ENCODE results near the gene OTOG.

OTOG gene

DNA sequence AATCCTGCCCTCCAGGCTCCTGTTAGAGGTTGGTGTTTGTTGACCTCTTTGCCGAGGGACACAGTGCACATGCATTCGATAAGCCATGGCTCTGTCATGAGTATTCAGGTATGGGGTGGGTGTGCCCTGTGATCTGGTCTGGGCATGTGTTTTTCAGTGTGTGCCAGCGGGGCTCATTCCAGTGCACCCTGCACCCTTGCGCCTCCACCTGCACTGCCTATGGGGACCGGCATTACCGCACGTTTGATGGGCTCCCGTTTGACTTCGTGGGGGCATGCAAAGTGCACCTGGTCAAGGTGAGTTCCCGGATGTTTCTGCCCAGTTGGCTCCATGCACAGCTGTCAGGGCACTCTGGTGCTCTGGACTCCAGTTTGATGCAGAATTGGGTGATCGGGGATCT is 44.2 kb downstream of the OTOG start:
- no peak for DNase-seq (ENCODE audit: low read depth in 1 of 2, low spot score in 1 of 2)
- in situ Hi-C loops (cut with HindIII; ENCODE audit: low pct_unique_long_range_greater_than_20kb, low sequenced_read_pairs), result no loop called here

GRCh38 chr11:17593466-17594245 is 46.6 kb downstream of the OTOG start:
- no peak for TF ChIP-seq JUND (IDR thresholded peaks at IDR 0.05; ENCODE audit: low read depth)
- no peak for DNase-seq (ENCODE audit: low read depth in 1 of 2, low spot score in 1 of 2)
- in situ Hi-C loops (cut with HindIII; ENCODE audit: low pct_unique_long_range_greater_than_20kb, low sequenced_read_pairs), result no loop called here

More for the DNA sequence above, 44.2 kb downstream of the OTOG start:
- no peak for TF ChIP-seq JUND (IDR thresholded peaks at IDR 0.05; ENCODE audit: low read depth)

DNA sequence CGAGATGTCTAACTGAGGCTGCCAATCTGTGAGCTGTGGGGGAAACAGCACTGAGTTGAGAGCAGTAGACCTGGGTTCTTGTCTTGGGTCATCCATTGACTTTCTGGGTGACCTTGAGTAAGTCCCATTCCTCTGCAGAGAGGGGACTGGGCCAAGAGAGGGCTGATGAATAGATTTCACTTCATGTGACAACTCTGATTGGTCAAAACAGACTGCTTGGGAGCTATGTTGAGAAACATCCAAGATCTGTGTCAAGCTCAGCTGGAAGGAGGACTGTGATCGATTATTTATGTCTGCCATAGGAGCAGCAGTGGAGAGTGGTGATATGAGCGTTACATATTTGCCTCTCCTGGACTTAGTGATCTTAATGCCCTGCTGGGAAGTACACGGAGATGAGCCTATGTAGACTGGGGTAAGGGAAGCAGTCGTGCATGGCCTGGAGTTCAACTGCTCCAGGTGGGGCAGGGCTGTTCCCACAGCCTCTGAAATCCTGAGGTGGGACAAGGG is 47.7 kb downstream of the OTOG start:
- no peak for TF ChIP-seq JUND (IDR thresholded peaks at IDR 0.05; ENCODE audit: low read depth)
- no peak for DNase-seq (ENCODE audit: low read depth in 1 of 2, low spot score in 1 of 2)
- in situ Hi-C loops (cut with HindIII; ENCODE audit: low pct_unique_long_range_greater_than_20kb, low sequenced_read_pairs), result no loop called here

GRCh38 chr11:17595526-17596309 is 48.7 kb downstream of the OTOG start:
- TF ChIP-seq JUND (IDR thresholded peaks at IDR 0.05; ENCODE audit: low read depth), result no peak
- in situ Hi-C loops (cut with HindIII; ENCODE audit: low pct_unique_long_range_greater_than_20kb, low sequenced_read_pairs), result no loop called here
- no peak for DNase-seq (ENCODE audit: low read depth in 1 of 2, low spot score in 1 of 2)

DNA sequence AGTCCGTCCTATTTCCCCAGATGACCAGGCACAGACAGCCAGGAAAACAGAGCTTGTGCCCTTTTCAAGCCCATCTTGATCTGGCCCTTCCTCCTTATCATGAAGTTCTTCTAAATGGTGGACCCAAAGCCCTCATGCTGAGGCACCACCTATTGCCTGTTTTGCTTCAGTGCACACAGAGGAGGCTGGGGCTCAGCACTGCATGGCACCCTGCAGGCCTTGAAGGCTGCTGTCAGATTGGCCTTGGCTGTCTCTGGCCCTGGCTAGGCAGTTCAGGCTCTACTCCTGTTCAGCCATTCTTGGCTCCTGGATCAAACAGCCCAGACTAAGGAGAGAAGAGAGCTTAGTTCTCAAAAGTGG is 49.2 kb downstream of the OTOG start:
- no peak for DNase-seq (ENCODE audit: low read depth in 1 of 2, low spot score in 1 of 2)
- in situ Hi-C loops (cut with HindIII; ENCODE audit: low pct_unique_long_range_greater_than_20kb, low sequenced_read_pairs), result no loop called here
- no peak for TF ChIP-seq JUND (IDR thresholded peaks at IDR 0.05; ENCODE audit: low read depth)

GRCh38 chr11:17596711-17597110 is 49.7 kb downstream of the OTOG start:
- in situ Hi-C loops (cut with HindIII; ENCODE audit: low pct_unique_long_range_greater_than_20kb, low sequenced_read_pairs), result no loop called here
- DNase-seq (ENCODE audit: low read depth in 1 of 2, low spot score in 1 of 2), result no peak
- TF ChIP-seq JUND (IDR thresholded peaks at IDR 0.05; ENCODE audit: low read depth), result no peak

DNA sequence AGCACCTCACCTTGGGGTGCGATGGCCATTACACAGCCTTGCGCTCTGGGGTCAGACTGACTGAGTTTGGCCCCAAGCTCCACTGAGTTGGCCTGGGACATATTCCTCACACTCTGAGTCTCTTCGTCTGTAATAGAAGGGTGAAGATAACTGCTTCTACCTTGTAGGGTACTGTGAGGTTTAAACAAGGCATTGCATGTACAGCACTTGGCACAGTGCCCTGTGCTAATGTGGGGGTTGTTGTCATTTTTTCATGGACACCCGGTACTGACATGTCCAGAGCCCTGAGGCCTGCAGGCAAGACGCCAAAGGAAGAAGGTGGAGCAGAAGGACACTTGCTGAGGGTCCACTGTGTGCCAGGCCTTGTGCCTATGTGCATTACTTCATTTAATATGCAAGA is 50.7 kb downstream of the OTOG start:
- in situ Hi-C loops (cut with HindIII; ENCODE audit: low pct_unique_long_range_greater_than_20kb, low sequenced_read_pairs), result no loop called here
- no peak for TF ChIP-seq JUND (IDR thresholded peaks at IDR 0.05; ENCODE audit: low read depth)
- DNase-seq (ENCODE audit: low read depth in 1 of 2, low spot score in 1 of 2), result no peak

DNA sequence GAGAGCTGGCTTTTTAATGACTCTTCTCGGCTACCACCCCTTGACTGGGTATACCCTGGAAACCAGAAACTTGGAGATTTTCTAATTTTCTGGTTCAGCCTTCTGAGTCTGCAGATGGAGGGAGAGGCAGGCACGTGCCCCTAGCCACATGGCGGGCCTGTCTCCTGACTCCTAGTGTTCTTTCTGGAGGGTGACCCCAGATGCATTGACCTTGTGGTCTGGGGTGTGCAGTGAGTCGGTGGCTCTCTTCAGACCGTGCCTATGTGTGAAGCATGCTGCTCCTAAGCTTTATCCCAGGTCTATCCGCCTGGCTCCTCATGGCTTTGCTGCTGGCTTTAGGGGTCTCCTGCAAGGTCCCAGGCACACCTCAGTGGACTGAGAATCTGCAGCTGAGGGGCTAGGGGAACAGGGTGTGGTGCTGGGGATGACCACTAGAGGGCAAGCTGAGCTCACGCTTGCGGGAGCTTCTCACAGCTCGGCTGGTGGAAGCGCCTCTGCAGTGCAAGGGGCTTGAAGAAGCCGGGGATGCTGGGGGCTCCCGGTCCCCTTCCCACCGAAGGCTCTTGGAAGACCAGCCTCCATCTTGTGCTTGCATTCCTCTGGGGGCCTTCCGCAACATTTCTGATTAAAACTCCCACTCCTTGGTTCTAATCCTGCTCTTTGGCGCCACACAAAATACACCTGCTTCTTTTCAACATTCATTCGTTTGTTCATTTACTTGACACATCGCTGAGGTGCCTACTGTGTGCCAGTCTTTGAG is 51.8 kb downstream of the OTOG start:
- in situ Hi-C loops (cut with HindIII; ENCODE audit: low pct_unique_long_range_greater_than_20kb, low sequenced_read_pairs), result no loop called here
- DNase-seq (ENCODE audit: low read depth in 1 of 2, low spot score in 1 of 2), result peak; percentile 37 to 50
- TF ChIP-seq JUND (IDR thresholded peaks at IDR 0.05; ENCODE audit: low read depth), result no peak

- TF ChIP-seq JUND (IDR thresholded peaks at IDR 0.05; ENCODE audit: low read depth), result no peak
- in situ Hi-C loops (cut with HindIII; ENCODE audit: low pct_unique_long_range_greater_than_20kb, low sequenced_read_pairs), result no loop called here
Observed at GRCh38 chr11:17599460-17599925, 52.4 kb downstream of the OTOG start.

GRCh38 chr11:17600316-17601255 is 53.5 kb downstream of the OTOG start:
- in situ Hi-C loops (cut with HindIII; ENCODE audit: low pct_unique_long_range_greater_than_20kb, low sequenced_read_pairs), result no loop called here
- TF ChIP-seq JUND (IDR thresholded peaks at IDR 0.05; ENCODE audit: low read depth), result no peak
- DNase-seq (ENCODE audit: low read depth in 1 of 2, low spot score in 1 of 2), result no peak

More at GRCh38 chr11:17599460-17599925, 52.4 kb downstream of the OTOG start:
- no peak for DNase-seq (ENCODE audit: low read depth in 1 of 2, low spot score in 1 of 2)

- in situ Hi-C loops (cut with HindIII; ENCODE audit: low pct_unique_long_range_greater_than_20kb, low sequenced_read_pairs), result no loop called here
- no peak for DNase-seq (ENCODE audit: low read depth in 1 of 2, low spot score in 1 of 2)
- TF ChIP-seq JUND (IDR thresholded peaks at IDR 0.05; ENCODE audit: low read depth), result no peak
Observed at GRCh38 chr11:17601256-17601671, 54.2 kb downstream of the OTOG start.
